CD4-positive, alpha-beta T cell treated with Interferon gamma for 1 hour (primary cell): ENCODE data around the gene SEMA3A.

Experiments used
- DNase-seq: peaks from one replicate; pipeline ENCODE4 v3.0.0-alpha.2; 2020

SEMA3A gene

GRCh38 chr7:84195295-84196060, 889 bp upstream of the SEMA3A start:
- DNase-seq: no peak

- no peak for DNase-seq
These were observed 842 bp downstream of the SEMA3A start for GRCh38 chr7:84193747-84194146.

DNA sequence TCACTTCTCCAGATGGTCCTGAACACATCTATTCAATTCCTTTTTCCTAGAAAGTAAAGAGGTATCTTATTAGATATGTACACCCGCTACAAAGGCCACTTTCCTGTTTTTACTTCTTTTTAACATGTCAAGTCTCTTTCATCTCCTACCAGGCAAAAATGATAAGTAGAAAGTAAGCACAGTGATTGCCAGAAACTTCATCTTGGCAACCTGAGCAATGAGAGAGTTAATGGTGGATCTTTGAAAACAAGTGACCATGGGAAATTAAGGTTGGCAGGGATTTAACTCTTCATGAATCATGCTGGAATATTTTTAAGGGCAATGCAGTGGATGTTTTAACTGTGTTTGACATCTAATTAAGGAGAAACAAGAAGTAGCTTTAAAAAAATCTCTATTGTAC, 2.7 kb downstream of the SEMA3A start:
- DNase-seq: no peak

- no peak for DNase-seq
These were observed 3.3 kb downstream of the SEMA3A start for GRCh38 chr7:84191261-84191660.

DNA sequence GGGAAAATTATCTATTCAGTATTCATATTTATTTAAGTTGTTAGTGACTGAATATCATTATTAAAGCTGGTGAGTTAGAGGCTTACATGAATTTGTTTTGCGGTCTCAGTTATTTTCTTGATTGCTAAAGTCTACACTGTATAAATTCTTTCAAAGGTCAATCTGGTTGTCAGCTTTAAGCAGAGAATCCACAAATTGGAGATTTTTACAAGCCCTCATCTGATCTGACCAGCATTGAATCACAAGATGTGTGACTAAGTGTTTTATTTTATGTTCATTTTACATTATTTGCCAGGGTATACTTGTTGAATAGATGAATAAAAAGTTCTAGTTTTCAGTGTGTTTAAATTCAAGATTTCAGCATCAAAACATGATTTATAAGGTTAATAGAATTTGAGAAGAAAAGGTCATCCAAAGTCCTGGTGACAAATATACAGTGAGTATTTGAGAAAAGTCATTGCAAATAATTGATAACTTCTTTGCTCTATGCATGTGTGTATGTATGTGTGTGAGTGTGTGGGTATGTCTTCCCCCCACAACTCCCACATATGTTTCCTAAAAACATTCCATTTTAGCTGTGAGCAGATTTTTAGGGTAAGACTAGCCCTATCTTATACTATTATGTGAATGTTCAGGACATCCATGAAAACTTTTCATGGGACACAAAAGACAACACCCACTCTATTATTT, 4.4 kb downstream of the SEMA3A start:
- no peak for DNase-seq

DNA sequence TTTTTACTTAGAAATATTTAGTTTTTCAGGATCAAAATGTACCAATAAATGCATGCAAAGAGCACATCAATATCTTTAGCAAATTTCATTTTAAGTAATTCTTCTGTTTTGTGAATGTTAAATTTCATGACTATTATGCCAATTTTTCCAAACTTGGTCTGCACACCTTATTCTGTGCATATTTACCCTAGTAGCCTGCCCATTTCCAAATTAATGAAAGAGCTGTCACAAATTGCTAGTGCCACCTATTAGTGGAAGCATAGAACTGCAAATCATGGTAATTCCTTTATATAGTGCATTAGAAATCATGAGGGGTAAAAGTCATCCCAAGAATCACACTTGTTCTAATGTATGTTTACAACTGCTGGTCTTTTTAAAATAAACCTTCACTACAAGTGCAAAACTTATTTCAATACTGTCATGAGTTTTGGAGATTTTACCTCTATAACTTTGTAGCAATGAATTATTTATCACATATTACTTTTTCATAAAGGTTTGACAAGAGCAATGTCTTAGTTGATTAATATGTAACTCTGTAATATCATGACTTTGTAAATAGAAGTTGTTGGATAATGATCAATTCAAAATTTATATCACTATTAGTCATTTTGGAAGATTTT, 5.7 kb downstream of the SEMA3A start:
- DNase-seq: no peak

DNA sequence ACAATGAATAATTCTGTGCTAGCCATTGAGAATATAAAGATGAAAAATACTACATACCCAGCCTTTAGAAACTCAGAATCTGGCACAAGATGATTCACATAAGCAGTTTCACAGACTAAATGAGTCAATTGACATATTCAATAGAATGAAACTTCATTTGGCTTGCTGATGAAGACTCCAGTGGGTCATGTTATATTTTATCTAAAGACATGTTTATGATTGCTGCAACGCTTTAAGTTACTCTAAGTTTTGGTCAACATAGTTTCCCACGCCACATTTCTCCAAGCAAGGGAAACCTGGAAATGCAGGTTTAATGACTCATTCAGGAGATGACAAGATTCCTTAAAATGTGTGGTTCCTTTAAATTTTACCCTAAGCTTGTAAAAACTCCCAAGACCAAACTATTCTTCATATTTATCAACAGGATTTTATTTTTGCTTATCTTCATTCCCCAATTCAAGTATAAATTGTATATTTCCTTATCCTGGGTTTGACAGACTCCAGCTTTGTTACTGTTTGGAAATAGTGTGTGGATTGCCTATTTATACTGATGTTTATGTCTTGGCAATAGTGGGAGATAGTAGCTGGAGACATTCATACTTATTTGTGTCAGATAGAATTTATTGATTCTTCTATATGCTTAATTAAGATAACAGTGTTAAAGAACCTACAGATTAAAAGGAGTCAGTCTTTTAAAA, 6.6 kb downstream of the SEMA3A start:
- no peak for DNase-seq

DNA sequence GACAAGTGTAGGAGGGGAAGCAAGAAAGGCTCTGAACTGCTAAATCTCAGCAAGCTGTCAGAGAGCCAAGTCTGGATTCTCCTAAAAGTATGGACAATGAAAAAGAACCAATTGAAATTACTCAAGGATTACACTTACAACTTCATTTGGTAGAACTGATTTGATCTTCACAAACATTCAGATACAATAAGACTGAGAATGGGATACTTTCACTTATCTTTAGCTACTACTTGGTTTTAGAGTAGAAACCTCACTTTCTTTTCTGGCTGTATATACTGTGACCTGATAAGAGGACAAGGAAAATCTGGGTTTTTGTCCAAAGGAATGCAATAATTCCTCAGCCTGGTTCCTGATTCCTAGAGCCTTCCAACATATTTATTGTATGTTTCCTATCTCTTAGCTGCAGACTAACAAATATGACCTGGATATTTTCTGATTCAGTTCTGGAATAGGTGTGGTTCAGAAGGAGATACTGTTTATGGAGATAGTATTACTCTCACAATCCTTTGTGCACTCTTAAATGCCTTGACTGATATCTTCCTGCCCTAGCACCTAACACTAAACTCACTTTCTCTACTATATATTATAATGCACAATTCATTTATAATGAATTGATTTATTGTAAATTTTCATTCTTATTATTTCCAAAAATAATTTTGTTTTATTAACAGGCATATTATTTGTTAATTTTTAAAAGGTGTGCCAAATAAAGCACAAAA, 7.3 kb downstream of the SEMA3A start:
- DNase-seq: no peak

DNA sequence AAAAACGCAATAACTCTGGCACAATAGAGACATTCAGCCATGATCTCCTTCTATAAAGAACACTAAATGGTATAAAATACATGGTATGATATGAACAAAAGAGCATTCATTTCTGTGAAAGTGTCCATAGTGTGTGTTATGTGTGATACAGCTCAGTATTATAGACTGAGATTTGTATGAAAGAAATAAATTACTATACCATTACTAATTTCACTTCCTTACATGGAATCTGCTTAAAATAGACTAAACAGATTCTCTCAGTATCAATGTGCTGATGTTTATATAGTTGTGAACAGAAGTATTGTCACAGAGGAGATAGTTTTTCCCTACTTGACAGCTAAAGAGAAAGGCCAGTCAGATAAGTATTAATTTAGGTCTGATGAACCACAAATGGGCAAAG, 10.8 kb downstream of the SEMA3A start:
- DNase-seq: no peak

- DNase-seq: no peak
These were observed 12.3 kb downstream of the SEMA3A start for GRCh38 chr7:84182301-84182700.

DNA sequence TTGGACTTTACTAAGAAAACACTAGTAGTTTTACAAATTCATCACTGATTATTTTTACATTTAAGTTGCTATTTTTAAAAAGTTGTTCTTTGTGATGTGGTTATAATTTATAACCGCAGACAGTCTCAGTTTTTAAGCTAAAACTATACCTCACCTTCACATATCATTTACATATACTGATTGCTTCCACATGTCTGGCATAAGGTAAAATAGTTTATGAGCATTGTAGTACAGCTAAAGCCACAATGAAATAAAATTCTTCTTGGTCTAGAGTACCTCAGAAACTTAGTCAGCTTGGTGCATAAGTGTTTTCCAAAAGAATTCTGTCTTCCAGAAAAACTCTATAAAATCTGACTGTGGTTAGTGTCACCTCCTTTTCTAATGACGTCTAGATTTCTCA, 13.0 kb downstream of the SEMA3A start:
- DNase-seq: no peak

DNA sequence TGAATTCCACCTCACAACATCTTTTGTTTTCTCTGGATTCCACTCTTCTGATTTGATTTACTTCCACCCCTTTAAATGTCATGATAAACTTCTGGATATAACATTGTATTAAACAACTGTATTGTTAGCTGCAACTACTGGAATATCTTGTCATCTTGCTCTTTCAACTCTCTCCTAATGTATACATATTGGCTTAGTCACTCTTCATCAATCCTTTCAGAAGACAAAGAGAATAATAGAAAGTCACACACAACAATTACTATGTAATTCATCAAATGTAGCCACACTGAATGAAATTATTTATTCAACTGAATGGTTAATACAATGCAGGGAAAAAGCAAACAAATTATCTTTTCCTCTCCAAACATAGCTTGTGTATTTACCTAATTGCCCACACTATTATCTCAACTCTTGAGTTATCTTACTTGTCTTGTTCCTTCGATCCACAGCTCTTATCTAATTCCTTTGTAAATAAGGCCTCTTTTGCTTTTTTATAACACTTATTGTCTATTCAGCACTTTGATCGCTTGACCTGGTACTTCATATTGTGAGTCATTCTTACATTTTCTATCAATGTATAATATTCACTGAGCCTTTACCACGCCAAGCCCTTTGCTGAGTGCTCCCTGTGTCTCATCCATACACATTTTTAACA, 16.7 kb downstream of the SEMA3A start:
- no peak for DNase-seq

DNA sequence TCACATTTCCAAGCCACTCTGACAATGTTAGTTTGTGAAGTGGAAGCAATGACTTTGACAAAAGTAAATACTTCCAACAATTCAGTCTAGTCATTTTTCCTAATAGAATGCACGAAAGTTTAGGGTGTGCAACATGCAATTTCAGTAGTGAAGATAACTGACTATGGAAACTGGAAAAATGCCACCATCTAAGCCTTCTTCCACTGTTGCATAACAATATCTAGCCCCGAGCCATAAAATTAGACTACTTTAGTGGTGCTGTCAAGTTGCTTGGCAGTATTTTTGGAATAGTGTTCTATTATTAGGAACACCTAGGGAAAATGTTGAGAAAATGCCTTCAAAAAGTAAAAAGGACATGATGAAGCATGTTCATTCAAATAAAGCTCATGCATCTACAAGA, 17.9 kb downstream of the SEMA3A start:
- no peak for DNase-seq

GRCh38 chr7:84175461-84175860, 19.1 kb downstream of the SEMA3A start:
- DNase-seq: no peak

DNA sequence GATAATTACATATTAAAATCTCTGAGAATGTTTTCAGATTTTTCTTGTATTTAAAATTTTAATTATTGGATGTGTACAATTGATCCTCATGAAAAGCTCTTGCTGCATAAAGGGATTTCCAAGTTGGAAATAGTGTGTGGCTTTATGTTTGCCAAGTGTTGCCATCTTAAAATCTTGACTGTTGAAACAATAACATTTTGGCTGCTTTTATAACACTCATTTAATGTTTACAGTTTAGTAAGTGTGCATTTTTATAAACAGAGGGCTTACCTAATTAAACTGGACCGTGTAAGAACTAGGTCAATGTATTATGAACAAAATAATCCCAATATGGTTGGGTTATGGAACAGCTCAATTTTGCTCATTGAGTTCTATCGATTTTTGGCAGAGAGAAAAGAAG, 23.9 kb downstream of the SEMA3A start:
- DNase-seq: no peak

DNA sequence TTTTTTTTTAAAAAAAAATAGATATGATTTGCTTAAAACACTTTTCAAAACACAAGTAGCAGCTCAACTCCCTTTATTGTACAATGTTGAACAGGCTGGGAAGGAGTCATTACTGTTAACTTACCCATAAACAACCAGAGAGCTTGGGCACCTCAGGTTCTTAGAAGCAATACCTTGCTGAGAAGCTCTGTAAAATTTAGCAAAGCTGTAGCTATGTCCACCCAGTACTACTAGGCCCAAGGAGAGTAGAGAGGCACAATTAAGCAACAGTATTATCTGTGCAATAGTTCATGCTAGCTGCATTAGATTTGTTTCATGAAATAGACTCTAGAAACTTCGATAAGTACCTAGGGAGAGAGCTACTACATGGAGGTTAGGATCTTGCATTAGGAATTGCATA, 32.0 kb downstream of the SEMA3A start:
- DNase-seq: no peak

- no peak for DNase-seq
These were observed 32.5 kb downstream of the SEMA3A start for GRCh38 chr7:84162125-84162524.

DNA sequence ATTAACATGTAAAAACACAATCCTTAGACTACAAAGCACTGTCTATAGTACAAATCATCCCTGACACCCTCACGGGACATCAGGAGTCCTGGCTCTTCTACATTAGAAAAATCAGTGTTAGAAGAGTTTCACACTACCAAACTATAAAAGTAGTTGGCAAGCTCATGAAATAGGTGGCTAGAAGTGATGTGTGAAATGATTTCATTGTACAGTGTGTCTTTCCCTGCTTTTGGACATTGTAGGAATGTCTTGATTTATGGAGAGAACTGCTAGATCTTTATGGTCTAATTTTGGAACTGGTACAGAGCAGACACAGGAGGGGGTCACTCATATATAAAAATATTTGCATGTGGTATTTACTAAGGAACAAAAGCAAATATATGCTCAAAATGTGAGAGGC, 33.2 kb downstream of the SEMA3A start:
- no peak for DNase-seq

- no peak for DNase-seq
These were observed 35.2 kb downstream of the SEMA3A start for GRCh38 chr7:84159435-84159834.

GRCh38 chr7:84157171-84157570, 37.4 kb downstream of the SEMA3A start:
- no peak for DNase-seq

DNA sequence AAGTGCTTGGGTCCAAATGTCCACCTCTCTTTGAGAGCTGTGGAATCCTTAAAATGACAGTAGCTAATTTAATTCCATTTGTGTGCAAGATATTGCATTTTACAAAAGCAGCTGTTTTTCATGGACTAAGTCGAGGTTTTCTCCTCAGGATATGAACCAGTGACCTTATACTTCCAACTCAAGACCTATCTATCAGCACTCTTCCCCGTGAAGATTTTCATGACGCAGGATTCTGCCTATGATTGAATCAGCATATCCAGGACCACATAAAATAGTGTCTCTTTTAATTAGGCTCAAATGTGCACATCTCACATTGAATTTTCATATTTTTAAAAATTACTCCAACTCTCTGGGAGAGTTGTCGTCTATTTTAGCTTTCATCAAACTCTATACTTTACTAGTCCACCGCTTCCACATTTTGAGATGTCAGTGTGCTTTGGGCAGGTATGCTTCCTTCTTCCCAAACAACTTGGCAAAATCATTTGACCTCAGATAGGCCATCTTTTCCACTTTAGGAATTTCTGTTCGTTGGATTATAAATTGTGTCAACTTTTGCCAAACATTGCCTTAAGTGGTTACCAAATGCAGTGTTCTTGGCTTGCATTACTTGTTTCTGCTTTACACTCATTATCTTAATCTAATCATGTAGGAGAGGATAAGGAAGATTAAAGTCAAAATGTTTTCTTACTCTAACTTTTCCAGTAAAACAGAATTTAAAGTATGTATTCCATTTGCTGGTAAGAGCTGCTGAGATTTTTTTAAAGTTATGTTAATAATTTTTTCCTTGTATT, 39.4 kb downstream of the SEMA3A start:
- DNase-seq: no peak

DNA sequence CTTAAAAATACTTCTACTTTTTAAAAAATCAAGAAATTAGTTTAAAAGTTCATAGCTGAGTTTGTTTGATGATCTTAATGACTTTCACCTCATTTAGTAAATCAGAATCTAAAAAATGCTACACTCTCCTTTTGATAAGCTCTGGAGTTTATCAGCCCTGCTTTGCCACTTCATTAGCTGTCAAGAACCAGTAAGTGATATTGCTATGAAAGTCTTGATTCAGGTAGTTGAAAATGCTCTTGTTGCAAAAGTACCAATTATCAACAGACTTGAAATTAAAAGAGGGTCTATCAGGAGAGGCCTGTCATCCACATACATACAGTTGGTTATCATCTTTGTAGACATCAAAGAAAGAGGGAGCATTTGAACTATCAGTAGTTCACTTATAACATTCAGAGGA, 41.6 kb downstream of the SEMA3A start:
- DNase-seq: no peak
